KG1 (cell line): Measurements from ENCODE around the gene MEGF8.
"Not testable (repeated sequence)": the region's sequence is repeated elsewhere in the genome, so short reads cannot be mapped to it uniquely, and the experiment has no call there.

Experiments
- DNase-seq: peaks from one replicate; lab custom pipeline; 2025; lab: John Stamatoyannopoulos, UW

Gene MEGF8

GRCh38 chr19:42331333-42331732 is 5.9 kb downstream of the MEGF8 start:
- DNase-seq, result not testable (repeated sequence)

GRCh38 chr19:42332059-42332458 is 6.6 kb downstream of the MEGF8 start:
- no peak for DNase-seq

GRCh38 chr19:42333018-42333417 is 7.6 kb downstream of the MEGF8 start:
- no peak for DNase-seq

- DNase-seq, result no peak
These were observed 8.7 kb downstream of the MEGF8 start for GRCh38 chr19:42333975-42334696.

- no peak for DNase-seq
These were observed 9.4 kb downstream of the MEGF8 start for GRCh38 chr19:42334697-42335373.

GRCh38 chr19:42335374-42335936 is 10.0 kb downstream of the MEGF8 start:
- DNase-seq, result no peak

- DNase-seq, result no peak
These were observed 10.5 kb downstream of the MEGF8 start for GRCh38 chr19:42335971-42336370.

- DNase-seq, result not testable (repeated sequence)
These were observed 13.9 kb downstream of the MEGF8 start for GRCh38 chr19:42339126-42339860.

- not testable (repeated sequence) for DNase-seq
These were observed 14.5 kb downstream of the MEGF8 start for GRCh38 chr19:42339922-42340321.

- DNase-seq, result no peak
These were observed 18.1 kb downstream of the MEGF8 start for GRCh38 chr19:42343344-42344110.

- no peak for DNase-seq
These were observed 19.0 kb downstream of the MEGF8 start for GRCh38 chr19:42344336-42344893.

GRCh38 chr19:42345191-42345812 is 19.9 kb downstream of the MEGF8 start:
- no peak for DNase-seq

- DNase-seq, result no peak
These were observed 22.8 kb downstream of the MEGF8 start for GRCh38 chr19:42348211-42348610.

- no peak for DNase-seq
These were observed 24.1 kb downstream of the MEGF8 start for GRCh38 chr19:42349378-42350107.

GRCh38 chr19:42350417-42350816 is 25.0 kb downstream of the MEGF8 start:
- no peak for DNase-seq

- DNase-seq, result no peak
These were observed 25.8 kb downstream of the MEGF8 start for GRCh38 chr19:42351079-42351735.

GRCh38 chr19:42352301-42353259 is 27.1 kb downstream of the MEGF8 start:
- DNase-seq, result no peak

GRCh38 chr19:42353341-42354015 is 28.0 kb downstream of the MEGF8 start:
- DNase-seq, result no peak
